Suprapubic skin (tissue), 3 donors: ENCODE data around the gene ELK4.

Experiments
- POLR2A ChIP-seq, 2 donors: fragments of 450-650 bp; IDR thresholded peaks; one replicate each; pipeline ENCODE4 v1.6.1; 2017; ENCODE audit warnings: antibody characterized with exemption in 2 of 2, mild to moderate bottlenecking in 2 of 2, moderate library complexity in 2 of 2
- TF ChIP-seq, protein P1 (sequence below), 2 donors: fragments of 200-600 bp in 1 of 2; fragments of 450-650 bp in 1 of 2; sonication (generic) in 1 of 2; IDR thresholded peaks; one replicate each; pipeline ENCODE4 v1.5.1; 2016 to 2019; ENCODE audit warnings: antibody characterized with exemption in 2 of 2, mild to moderate bottlenecking in 1 of 2, moderate library complexity in 1 of 2

DNA sequence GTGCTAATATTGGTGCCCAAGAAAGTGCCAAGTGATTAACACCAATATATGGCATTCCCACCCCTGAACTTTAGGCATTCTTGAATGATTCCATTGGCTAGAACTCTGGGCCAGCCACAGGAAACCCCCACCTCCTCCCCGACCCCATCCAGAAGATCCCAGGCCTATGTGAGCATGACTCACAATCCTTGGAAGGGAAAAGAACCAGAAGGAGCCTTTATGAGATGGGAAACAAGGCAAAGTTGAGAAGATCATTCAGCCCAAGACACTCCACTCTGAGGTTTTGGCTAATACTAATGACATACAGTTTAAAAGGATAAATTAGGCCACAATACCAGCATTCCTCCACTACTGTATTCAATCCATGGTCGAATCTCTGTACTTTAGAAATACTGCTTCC, 21.8 kb downstream of the ELK4 start:
- TF ChIP-seq, protein P1, sequence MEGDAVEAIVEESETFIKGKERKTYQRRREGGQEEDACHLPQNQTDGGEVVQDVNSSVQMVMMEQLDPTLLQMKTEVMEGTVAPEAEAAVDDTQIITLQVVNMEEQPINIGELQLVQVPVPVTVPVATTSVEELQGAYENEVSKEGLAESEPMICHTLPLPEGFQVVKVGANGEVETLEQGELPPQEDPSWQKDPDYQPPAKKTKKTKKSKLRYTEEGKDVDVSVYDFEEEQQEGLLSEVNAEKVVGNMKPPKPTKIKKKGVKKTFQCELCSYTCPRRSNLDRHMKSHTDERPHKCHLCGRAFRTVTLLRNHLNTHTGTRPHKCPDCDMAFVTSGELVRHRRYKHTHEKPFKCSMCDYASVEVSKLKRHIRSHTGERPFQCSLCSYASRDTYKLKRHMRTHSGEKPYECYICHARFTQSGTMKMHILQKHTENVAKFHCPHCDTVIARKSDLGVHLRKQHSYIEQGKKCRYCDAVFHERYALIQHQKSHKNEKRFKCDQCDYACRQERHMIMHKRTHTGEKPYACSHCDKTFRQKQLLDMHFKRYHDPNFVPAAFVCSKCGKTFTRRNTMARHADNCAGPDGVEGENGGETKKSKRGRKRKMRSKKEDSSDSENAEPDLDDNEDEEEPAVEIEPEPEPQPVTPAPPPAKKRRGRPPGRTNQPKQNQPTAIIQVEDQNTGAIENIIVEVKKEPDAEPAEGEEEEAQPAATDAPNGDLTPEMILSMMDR (IDR thresholded peaks at IDR 0.05): no peak
- TF ChIP-seq POLR2A (IDR thresholded peaks at IDR 0.05): no peak
